ENCODE results near the gene NOXRED1. TPM values are rescaled to one million over a fixed set of nuclear protein-coding genes. Genes with fewer than 3 reads are reported as not detected.

The NOXRED1 gene
- total RNA-seq, 4 donors from 2014 or later, result 0.38 to 0.47 (median 0.40) TPM; not detected in 1

GRCh38 chr14:77400216-77400615 lies 23.1 kb downstream of the NOXRED1 start:
- Histone ChIP-seq H3K9me3 (no peaks in the 10 kb centered on the region), H3K27me3 (no peaks in the 10 kb centered on the region), H3K36me3 (no peaks in the 10 kb centered on the region), H3K4me1 (no peaks in the 10 kb centered on the region), H3K27ac (no peak overlapping the region), H3K4me3 (no peak overlapping the region)
- no peak for DNase-seq (ENCODE audit: low spot score in 2 of 2)
- whole genome bisulfite sequencing, result 82% methylated on average over 6 of the region's 6 CpGs
- TF ChIP-seq, protein P1, sequence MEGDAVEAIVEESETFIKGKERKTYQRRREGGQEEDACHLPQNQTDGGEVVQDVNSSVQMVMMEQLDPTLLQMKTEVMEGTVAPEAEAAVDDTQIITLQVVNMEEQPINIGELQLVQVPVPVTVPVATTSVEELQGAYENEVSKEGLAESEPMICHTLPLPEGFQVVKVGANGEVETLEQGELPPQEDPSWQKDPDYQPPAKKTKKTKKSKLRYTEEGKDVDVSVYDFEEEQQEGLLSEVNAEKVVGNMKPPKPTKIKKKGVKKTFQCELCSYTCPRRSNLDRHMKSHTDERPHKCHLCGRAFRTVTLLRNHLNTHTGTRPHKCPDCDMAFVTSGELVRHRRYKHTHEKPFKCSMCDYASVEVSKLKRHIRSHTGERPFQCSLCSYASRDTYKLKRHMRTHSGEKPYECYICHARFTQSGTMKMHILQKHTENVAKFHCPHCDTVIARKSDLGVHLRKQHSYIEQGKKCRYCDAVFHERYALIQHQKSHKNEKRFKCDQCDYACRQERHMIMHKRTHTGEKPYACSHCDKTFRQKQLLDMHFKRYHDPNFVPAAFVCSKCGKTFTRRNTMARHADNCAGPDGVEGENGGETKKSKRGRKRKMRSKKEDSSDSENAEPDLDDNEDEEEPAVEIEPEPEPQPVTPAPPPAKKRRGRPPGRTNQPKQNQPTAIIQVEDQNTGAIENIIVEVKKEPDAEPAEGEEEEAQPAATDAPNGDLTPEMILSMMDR (IDR thresholded peaks at IDR 0.05), result no peak
- TF ChIP-seq POLR2A (IDR thresholded peaks at IDR 0.05), result no peak
- no peak for TF ChIP-seq POLR2AphosphoS5 (IDR thresholded peaks at IDR 0.05)
- TF ChIP-seq EP300 (IDR thresholded peaks at IDR 0.05), result no peak

DNA sequence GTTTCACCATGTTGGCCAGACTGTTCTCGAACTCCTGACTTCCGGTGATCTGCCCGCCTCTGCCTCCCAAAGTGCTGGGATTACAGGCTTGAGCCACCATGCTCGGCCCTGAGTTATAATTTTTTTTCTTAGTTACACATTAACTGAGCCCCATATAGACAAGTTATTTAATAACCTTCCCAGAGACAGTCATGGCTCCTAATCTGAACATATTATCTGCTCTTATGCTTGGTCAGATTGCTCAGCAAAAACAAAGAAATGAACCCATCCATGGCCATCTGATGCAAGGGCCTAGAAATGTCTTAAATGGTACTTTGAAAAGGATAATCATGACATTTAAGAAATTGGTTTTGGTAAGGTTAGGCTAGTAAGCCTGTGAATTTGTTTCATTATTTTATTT lies 33.1 kb downstream of the NOXRED1 start:
- DNase-seq (ENCODE audit: low spot score in 2 of 2), result no peak
- Histone ChIP-seq H3K27ac (no peak overlapping the region), H3K4me3 (no peak overlapping the region), H3K27me3 (no peaks in the 10 kb centered on the region), H3K4me1 (no peaks in the 10 kb centered on the region), H3K36me3 (no peaks in the 10 kb centered on the region), H3K9me3 (no peaks in the 10 kb centered on the region)
- 91% methylated on average over 4 of the region's 4 CpGs for WGBS
- TF ChIP-seq POLR2A (IDR thresholded peaks at IDR 0.05) (no peak), EP300 (IDR thresholded peaks at IDR 0.05) (no peak), POLR2AphosphoS5 (IDR thresholded peaks at IDR 0.05) (no peak)
- TF ChIP-seq, protein P1 (IDR thresholded peaks at IDR 0.05), result no peak

- Histone ChIP-seq H3K4me1 (peaks cover 16% of the 10 kb centered on the region), H3K4me3 (no peak overlapping the region), H3K27ac (no peak overlapping the region), H3K36me3 (no peaks in the 10 kb centered on the region), H3K27me3 (no peaks in the 10 kb centered on the region), H3K9me3 (no peaks in the 10 kb centered on the region)
- TF ChIP-seq POLR2A (IDR thresholded peaks at IDR 0.05) (no peak), POLR2AphosphoS5 (IDR thresholded peaks at IDR 0.05) (no peak), EP300 (IDR thresholded peaks at IDR 0.05) (no peak)
- TF ChIP-seq, protein P1 (IDR thresholded peaks at IDR 0.05), result no peak
- WGBS, result 98% methylated on average over 6 of the region's 6 CpGs
- no peak for DNase-seq (ENCODE audit: low spot score in 2 of 2)
These were observed 44.6 kb downstream of the NOXRED1 start for GRCh38 chr14:77378701-77379100.

- 13% methylated on average over 10 of the region's 10 CpGs for WGBS
- Histone ChIP-seq H3K4me1 (peaks cover 16% of the 10 kb centered on the region), H3K4me3 (peak overlapping the region; percentile 67), H3K9me3 (no peaks in the 10 kb centered on the region), H3K36me3 (no peaks in the 10 kb centered on the region), H3K27ac (no peak overlapping the region), H3K27me3 (no peaks in the 10 kb centered on the region)
- TF ChIP-seq, protein P1 (IDR thresholded peaks at IDR 0.05), result no peak
- no peak for TF ChIP-seq POLR2A (IDR thresholded peaks at IDR 0.05)
- no peak for TF ChIP-seq POLR2AphosphoS5 (IDR thresholded peaks at IDR 0.05)
- no peak for TF ChIP-seq EP300 (IDR thresholded peaks at IDR 0.05)
- no peak for DNase-seq (ENCODE audit: low spot score in 2 of 2)
These were observed 45.9 kb downstream of the NOXRED1 start for GRCh38 chr14:77377502-77377844.

- peak in 1 of 2 donors; percentile 16 for TF ChIP-seq POLR2A (IDR thresholded peaks at IDR 0.05)
- no peak for TF ChIP-seq EP300 (IDR thresholded peaks at IDR 0.05)
- peak in 1 of 3 donors; percentile 11 for TF ChIP-seq POLR2AphosphoS5 (IDR thresholded peaks at IDR 0.05)
- TF ChIP-seq, protein P1 (IDR thresholded peaks at IDR 0.05), result peak in 1 of 2 donors; percentile 31
- Histone ChIP-seq H3K27ac (peak within 1 kb of the TSS; percentile 75), H3K4me3 (peak within 1 kb of the TSS; percentile 67), H3K36me3 (no peaks in the 10 kb centered on the region), H3K4me1 (peaks cover 16% of the 10 kb centered on the region), H3K27me3 (no peaks in the 10 kb centered on the region), H3K9me3 (no peaks in the 10 kb centered on the region)
- WGBS, result under 1% methylated on average over 28 of the region's 69 CpGs
- DNase-seq (ENCODE audit: low spot score in 2 of 2), result peak; percentile 86 to 88
These were observed 46.4 kb downstream of the NOXRED1 start, which contains the start of the genes SAMD15 and TMED8 for GRCh38 chr14:77376771-77377501. Gene SAMD15 (plus strand): TSS chr14:77377379. CDS start chr14:77377419, 40 bp downstream. Gene TMED8 (minus strand): TSS chr14:77377094. CDS start chr14:77377053, 41 bp downstream.

Data from suprapubic skin (tissue), 4 donors.